SK-N-SH (cell line): ENCODE measurements around the gene EBF4.
"Not testable (repeated sequence)": the region's sequence is repeated elsewhere in the genome, so short reads cannot be mapped to it uniquely, and the experiment has no call there.

Experiments
- CTCF ChIP-seq: fragments of 200-600 bp; sonication (generic); IDR thresholded peaks from 2 replicates; pipeline ENCODE4 v1.6.1; 2017; ENCODE audit warnings: antibody characterized with exemption, mild to moderate bottlenecking, moderate library complexity
- EP300 ChIP-seq, 2 experiments: IDR thresholded peaks; 2 replicates each; pipeline versions ENCODE4 v1.4.0 to v1.6.1; 2012; ENCODE audit warnings: borderline replicate concordance in 1 of 2, low read depth in 1 of 2, low read length in 1 of 2
- EZH2phosphoT487 ChIP-seq: fragments of 200-600 bp; sonication (generic); IDR thresholded peaks from 2 replicates; pipeline ENCODE4 v1.6.1; 2017; ENCODE audit warnings: low read depth, mixed run types, mild to moderate bottlenecking, antibody characterized with exemption, moderate library complexity, borderline replicate concordance
- MAX ChIP-seq: IDR thresholded peaks from 2 replicates; pipeline ENCODE4 v1.4.0; 2012; ENCODE audit warnings: low read depth
- RFX5 ChIP-seq: IDR thresholded peaks from 2 replicates; pipeline ENCODE4 v1.6.1; 2012; ENCODE audit warnings: mild to moderate bottlenecking, improper control_type of control experiment, low read length

GRCh38 chr20:2807929-2808328, 115.3 kb downstream of the EBF4 start:
- TF ChIP-seq CTCF; EZH2phosphoT487; RFX5; EP300 (IDR thresholded peaks at IDR 0.05; ENCODE audit: borderline replicate concordance in 1 of 2, low read depth in 1 of 2, low read length in 1 of 2); MAX: not testable (repeated sequence)
